Smooth muscle cell (in vitro differentiated cells): ENCODE data around the gene IP6K2. TPM values are rescaled to one million over a fixed set of nuclear protein-coding genes. Genes with fewer than 3 reads are reported as not detected.

ENCODE experiments used
- DNase-seq: peaks from one replicate; lab custom pipeline; 2025; ENCODE audit not compliant: unreplicated experiment; lab: John Stamatoyannopoulos, UW
- H2AFZ ChIP-seq: fragments of 200-600 bp; sonication (generic); 2 replicates; pipeline ENCODE4 v1.6.0; 2016; ENCODE audit warnings: antibody characterized with exemption, low read depth, mild to moderate bottlenecking
- H3F3A ChIP-seq: fragments of 200-600 bp; sonication (generic); 2 replicates; pipeline ENCODE4 v1.6.0; 2017; ENCODE audit warnings: antibody characterized with exemption, low read depth
- H3K27ac ChIP-seq: fragments of 200-600 bp; sonication (generic); 2 replicates; pipeline ENCODE4 v1.5.1; 2016; ENCODE audit warnings: low read depth, mild to moderate bottlenecking
- H3K27me3 ChIP-seq: fragments of 200-600 bp; sonication (generic); 2 replicates; pipeline ENCODE4 v1.6.1; 2016; ENCODE audit warnings: low read depth, mild to moderate bottlenecking
- H3K36me3 ChIP-seq: fragments of 200-600 bp; sonication (generic); 2 replicates; pipeline ENCODE4 v1.5.1; 2016; ENCODE audit warnings: low read depth
- H3K4me1 ChIP-seq: fragments of 200-600 bp; sonication (generic); 2 replicates; pipeline ENCODE4 v1.5.1; 2016; ENCODE audit warnings: low read depth
- H3K4me2 ChIP-seq: fragments of 200-600 bp; sonication (generic); 2 replicates; pipeline ENCODE4 v1.6.0; 2016; ENCODE audit warnings: mild to moderate bottlenecking
- H3K4me3 ChIP-seq: fragments of 200-600 bp; sonication (generic); 2 replicates; pipeline ENCODE4 v1.5.1; 2016; ENCODE audit warnings: mild to moderate bottlenecking
- H3K79me2 ChIP-seq: fragments of 200-600 bp; sonication (generic); 2 replicates; pipeline ENCODE4 v1.6.0; 2016; ENCODE audit warnings: low read depth, mild to moderate bottlenecking
- H3K9ac ChIP-seq: fragments of 200-600 bp; sonication (generic); 2 replicates; pipeline ENCODE4 v1.6.0; 2016; ENCODE audit warnings: low read depth
- H3K9me3 ChIP-seq: fragments of 200-600 bp; sonication (generic); replicated peaks from 2 replicates; pipeline ENCODE4 v1.5.1; 2016; ENCODE audit warnings: low read depth
- H4K20me1 ChIP-seq: fragments of 200-600 bp; sonication (generic); 2 replicates; pipeline ENCODE4 v1.6.0; 2016; ENCODE audit warnings: low read depth
- CTCF ChIP-seq: fragments of 200-600 bp; sonication (generic); IDR thresholded peaks from 2 replicates; pipeline ENCODE4 v1.5.1; 2017; ENCODE audit warnings: borderline replicate concordance, mild to moderate bottlenecking, antibody characterized with exemption; ENCODE audit not compliant: insufficient read depth, poor library complexity, severe bottlenecking
- WGBS: methylation state at CpG from one replicate; pipeline ENCODE4 v1.1.7; 2016; ENCODE audit warnings: low lambda C conversion rate; 5-methylcytosine and 5-hydroxymethylcytosine counted together
- polyA plus RNA-seq: library from polyadenylated mRNA; unstranded; fragments of >200 nt; fragmentation: Nextera tagmentation; extraction: Ambion mirVana; gene quantifications from 2 replicates; pipeline ENCODE4 v1.2.1, GENCODE V29; 2016
- total RNA-seq: library from RNA; depleted of rRNA; stranded (reverse); fragments of >200 nt; gene quantifications from 2 replicates; pipeline ENCODE4 v1.2.3, GENCODE V29; 2014

Gene IP6K2
- total and polyA plus RNA-seq, 2 experiments from 2014 or later, result 106 to 124 TPM

DNA sequence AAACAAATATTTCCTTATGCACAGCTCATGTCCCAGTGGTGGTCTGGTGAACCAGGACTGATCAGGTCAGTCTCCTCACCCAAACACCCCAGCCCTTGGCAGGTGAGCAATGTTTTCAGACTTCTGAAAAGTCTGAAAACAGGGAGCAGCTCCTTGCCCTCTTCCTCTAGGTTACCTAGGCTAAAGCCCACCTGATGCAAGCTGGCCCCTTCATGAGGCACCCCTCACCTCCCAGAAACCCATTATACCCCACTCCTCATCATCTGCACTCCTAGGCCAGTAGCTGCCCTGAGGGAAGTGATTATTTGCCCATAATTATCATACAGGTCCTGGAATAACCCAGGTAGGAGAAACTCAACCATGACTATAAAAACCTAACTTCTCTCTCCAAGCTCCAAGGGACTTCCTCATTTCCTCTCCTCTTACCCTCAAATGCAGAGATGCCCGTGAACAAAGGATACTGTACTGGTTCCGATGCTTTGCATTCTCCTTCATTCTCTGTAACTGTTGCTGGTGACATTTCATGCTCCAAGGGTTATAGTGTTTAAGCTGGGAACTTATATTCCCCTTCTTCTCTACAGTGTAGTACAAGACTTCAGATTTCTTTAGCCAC, 26.1 kb downstream of the IP6K2 start:
- no peaks in the 10 kb centered on the region for H3K27me3 ChIP-seq
- DNase-seq, result no peak
- H4K20me1 ChIP-seq, result peaks cover 84% of the 10 kb centered on the region
- H3K4me2 ChIP-seq, result no peak overlapping the region
- H3K27ac ChIP-seq, result peak overlapping the region; percentile 27
- H3K36me3 ChIP-seq, result peaks cover 15% of the 10 kb centered on the region
- no peak overlapping the region for H3K4me3 ChIP-seq
- H3K79me2 ChIP-seq, result peaks cover 50% of the 10 kb centered on the region
- peaks cover 21% of the 10 kb centered on the region for H3K4me1 ChIP-seq
- no peak for TF ChIP-seq CTCF
- H2AFZ ChIP-seq, result no peak overlapping the region
- H3K9me3 ChIP-seq, result no peaks in the 10 kb centered on the region
- 100% methylated on average over 2 of the region's 2 CpGs for WGBS
- H3F3A ChIP-seq, result peaks cover 69% of the 10 kb centered on the region
- no peak overlapping the region for H3K9ac ChIP-seq

DNA sequence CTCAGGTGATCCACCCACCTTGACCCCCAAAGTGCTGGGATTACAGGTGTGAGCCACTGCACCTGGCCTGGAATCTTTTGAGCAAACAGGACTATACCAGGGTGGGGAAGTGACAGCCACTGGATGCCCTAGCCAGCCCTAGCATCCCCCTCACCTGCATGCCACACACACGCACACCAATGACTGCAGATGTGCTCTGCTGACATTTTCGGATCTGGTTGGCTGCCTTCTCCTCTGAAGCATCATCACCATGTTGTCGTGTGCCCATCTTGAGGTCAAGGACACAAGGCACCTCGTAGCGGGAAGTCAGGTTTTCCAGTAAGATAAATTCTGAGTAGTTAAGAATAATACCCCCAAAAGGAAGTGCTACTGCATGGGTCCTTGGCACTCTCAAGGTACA, 27.6 kb downstream of the IP6K2 start:
- Histone ChIP-seq H3K4me2 (no peak overlapping the region), H3K9ac (no peak overlapping the region), H3K4me1 (peaks cover 9% of the 10 kb centered on the region), H3K36me3 (peaks cover 15% of the 10 kb centered on the region), H3K9me3 (no peaks in the 10 kb centered on the region), H3K4me3 (no peak overlapping the region), H3K27me3 (no peaks in the 10 kb centered on the region), H4K20me1 (peaks cover 68% of the 10 kb centered on the region), H3K27ac (no peak overlapping the region), H3K79me2 (peaks cover 49% of the 10 kb centered on the region), H2AFZ (no peak overlapping the region), H3F3A (peaks cover 58% of the 10 kb centered on the region)
- no peak for TF ChIP-seq CTCF
- 87% methylated on average over 5 of the region's 5 CpGs for WGBS
- no peak for DNase-seq

GRCh38 chr3:48688737-48689075, 28.3 kb downstream of the IP6K2 start:
- Histone ChIP-seq H3F3A (peaks cover 52% of the 10 kb centered on the region), H3K9me3 (no peaks in the 10 kb centered on the region), H3K36me3 (peaks cover 15% of the 10 kb centered on the region), H2AFZ (no peak overlapping the region), H3K4me3 (no peak overlapping the region), H3K9ac (no peak overlapping the region), H3K27me3 (no peaks in the 10 kb centered on the region), H3K4me2 (no peak overlapping the region), H4K20me1 (peaks cover 62% of the 10 kb centered on the region), H3K4me1 (peaks cover 9% of the 10 kb centered on the region), H3K79me2 (peaks cover 47% of the 10 kb centered on the region), H3K27ac (no peak overlapping the region)
- 100% methylated on average over 3 of the region's 3 CpGs for WGBS
- no peak for TF ChIP-seq CTCF
- no peak for DNase-seq
